GOT3 (cell line): ENCODE results near the gene POLA2.
A peak's percentile ranks its signal among the peaks of the same experiment; 100 is the strongest.
"Not testable (repeated sequence)": the region's sequence is repeated elsewhere in the genome, so short reads cannot be mapped to it uniquely, and the experiment has no call there.

Experiments
- DNase-seq: peaks from one replicate; lab custom pipeline; 2025; ENCODE audit warnings: mixed read lengths; lab: John Stamatoyannopoulos, UW

POLA2 gene, protein sequence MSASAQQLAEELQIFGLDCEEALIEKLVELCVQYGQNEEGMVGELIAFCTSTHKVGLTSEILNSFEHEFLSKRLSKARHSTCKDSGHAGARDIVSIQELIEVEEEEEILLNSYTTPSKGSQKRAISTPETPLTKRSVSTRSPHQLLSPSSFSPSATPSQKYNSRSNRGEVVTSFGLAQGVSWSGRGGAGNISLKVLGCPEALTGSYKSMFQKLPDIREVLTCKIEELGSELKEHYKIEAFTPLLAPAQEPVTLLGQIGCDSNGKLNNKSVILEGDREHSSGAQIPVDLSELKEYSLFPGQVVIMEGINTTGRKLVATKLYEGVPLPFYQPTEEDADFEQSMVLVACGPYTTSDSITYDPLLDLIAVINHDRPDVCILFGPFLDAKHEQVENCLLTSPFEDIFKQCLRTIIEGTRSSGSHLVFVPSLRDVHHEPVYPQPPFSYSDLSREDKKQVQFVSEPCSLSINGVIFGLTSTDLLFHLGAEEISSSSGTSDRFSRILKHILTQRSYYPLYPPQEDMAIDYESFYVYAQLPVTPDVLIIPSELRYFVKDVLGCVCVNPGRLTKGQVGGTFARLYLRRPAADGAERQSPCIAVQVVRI

DNA sequence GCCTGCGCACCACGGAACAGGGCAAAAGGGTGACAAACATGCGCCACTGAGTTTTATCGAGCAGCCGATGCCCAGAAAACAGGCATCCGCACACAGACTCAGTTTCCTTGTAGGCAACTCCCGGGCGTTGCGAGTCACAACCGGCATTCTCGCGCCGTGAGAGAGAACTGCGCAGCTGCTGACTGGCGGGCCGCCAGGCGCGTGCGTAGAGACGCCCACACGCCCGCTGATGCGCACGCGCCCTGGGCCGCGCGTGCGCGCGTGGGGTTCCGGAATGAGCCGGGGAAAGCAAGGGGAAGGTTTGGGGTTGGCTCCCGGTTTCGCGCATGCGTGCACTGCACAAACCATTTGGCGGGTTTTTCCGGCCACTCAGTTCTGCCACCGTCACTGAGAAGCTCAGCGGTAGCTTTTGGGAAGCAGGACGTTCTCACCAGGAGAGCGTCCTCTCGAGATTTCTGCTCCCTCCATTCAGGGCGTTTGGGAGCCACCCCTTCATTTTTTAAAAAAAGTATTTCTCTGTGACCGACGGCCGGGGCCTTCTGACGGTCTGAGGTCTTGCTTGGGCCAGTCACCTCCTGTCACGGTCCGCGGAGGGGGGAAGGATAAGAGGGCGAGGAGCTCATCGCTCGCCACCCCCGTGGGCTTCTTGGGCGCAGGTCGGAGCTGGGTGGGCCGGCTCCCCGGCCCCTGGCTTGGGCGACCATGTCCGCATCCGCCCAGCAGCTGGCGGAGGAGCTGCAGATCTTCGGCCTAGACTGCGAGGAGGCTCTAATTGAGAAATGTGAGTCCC lies at the start of gene POLA2:
Gene POLA2, plus strand, starts transcription at position 372 of the 790 bp plus-strand sequence. Its CDS starts 331 bp downstream, at position 703.
- DNase-seq: peak; percentile 64

DNA sequence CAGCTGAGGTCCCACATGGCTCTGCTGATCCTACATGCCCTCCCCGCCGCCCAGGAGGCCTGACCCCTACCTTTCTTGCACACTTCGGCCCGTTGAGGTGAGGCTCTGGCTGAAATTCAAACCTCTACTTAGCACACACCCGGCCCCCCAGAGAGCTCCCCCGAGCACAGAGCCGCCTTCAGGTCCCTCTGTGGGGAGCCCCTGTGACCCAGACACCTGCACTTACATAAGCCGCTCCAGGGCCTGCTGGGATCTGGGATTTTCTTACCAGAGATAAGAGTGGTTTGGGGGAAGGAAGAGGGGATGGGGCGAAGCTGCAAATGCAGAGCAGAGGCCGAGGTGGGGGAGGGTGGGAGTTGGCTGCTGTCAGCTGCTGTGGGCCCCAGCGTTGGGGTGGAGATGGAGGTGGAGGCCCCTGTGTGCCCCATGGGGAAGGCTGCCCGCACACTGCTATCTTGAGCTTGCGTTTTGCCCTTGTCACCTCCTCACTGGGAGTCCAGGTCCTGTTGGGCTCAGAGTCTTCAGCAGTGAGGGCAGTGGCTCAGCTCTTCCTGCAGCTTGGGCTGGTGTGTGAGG lies 49.4 kb upstream of the POLA2 start:
- DNase-seq: no peak

DNA sequence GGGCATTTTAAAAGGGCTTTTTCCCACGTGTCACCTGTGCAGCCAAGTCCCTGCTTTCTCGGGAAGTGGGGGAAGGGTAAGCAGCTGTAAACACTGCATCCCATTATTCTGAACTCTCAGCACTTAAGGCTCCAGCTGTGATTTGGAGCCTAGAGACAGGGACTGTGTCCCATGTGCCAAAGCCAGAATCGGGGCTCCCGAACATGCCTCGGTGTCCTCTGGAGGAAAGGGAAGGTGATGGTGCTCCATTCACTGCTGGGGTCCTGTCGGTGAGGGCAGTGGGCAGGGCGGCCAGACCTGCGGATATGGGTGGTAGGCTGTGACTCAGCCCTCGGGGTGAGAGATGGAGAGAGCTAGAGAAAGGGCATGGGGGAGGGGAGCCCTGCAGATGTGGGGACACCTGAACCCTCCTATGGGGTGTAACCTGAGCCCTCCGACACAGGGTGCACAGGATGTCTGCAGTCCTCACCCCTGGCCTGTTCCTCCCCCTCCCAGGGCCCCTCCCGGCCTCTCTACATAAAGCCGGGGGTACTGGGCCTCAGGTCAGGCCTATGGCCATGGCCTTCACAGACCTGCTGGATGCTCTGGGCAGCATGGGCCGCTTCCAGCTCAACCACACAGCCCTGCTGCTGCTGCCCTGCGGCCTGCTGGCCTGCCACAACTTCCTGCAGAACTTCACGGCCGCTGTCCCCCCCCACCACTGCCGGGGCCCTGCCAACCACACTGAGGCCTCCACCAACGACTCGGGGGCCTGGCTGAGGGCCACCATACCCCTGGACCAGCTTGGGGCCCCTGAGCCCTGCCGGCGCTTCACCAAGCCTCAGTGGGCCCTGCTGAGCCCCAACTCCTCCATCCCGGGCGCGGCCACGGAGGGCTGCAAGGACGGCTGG lies 48.2 kb upstream of the POLA2 start:
- no peak for DNase-seq

DNA sequence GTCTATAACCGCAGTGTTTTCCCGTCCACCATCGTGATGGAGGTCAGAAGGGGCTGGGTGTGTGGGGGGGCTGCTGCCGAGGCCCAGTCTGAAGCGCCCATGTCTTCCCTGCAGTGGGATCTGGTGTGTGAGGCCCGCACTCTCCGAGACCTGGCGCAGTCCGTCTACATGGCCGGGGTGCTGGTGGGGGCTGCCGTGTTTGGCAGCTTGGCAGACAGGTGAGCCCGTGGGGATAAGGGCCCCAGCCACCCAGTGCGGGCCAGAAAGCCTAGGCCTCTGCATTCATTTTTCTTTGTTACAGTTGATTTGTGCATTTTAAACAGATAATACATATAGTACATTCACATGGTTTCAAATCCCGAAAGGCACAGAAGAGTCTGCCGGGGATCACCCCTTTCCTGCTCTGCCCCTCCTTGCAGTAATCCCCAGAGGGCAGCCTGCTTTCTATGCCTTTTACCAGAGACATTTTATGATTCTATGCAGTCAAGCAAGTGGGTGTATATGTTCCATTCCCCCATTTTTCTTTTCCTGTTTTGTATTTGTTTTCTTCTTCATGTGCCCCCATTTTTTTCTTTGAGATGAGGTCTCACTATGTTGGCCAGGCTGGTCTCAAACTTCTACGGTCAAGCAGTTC lies 47.4 kb upstream of the POLA2 start:
- DNase-seq: no peak

DNA sequence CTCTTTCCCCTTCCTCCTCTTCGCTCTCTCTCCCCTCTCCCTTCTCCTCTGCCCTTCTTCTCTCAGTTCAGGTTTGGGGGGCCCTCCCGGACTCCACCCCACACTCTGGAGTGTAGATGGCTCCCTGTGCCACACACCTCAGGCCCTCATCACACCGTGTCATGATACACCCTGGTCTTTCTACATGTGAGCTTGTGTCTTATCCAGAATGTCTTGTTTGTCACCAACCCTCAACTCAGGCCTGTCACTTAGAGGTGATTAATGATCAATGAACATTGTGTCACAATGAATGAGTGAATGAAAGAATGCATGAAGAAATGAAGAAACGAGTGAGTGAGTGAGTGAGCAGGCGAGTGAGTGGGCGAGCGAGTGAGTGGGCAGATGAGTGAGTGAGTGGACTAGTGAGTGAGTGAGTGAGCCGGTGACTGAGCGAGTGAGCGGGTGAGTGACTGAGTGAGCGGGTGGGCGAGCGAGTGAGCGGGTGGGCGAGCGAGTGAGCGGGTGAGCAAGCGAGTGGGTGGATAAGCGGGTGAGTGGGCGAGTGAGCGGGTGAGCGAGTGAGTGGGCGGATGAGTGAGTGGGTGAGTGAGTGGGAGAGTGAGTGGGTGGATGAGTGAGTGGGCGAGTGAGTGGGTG lies 46.2 kb upstream of the POLA2 start:
- DNase-seq: no peak

DNA sequence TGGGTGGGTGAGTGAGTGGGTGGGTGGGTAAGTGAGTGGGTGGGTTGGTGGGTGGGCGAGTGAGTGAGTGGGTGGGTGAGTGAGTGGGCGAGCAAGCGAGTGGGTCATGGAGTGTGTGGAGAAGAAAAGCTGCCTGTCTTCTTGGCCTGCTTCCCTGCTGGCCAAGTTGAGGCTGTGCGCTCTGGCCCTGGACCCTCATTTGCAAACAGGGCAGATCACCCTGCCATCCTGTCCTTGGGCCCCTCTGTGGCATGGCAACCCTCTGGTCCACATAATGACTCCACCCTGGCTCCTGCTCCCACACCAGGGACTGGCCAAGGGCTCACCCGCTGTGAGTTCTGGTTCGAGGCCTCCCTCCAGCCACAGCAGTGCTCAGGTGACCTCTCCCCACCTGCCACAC lies 44.9 kb upstream of the POLA2 start:
- DNase-seq: no peak

DNA sequence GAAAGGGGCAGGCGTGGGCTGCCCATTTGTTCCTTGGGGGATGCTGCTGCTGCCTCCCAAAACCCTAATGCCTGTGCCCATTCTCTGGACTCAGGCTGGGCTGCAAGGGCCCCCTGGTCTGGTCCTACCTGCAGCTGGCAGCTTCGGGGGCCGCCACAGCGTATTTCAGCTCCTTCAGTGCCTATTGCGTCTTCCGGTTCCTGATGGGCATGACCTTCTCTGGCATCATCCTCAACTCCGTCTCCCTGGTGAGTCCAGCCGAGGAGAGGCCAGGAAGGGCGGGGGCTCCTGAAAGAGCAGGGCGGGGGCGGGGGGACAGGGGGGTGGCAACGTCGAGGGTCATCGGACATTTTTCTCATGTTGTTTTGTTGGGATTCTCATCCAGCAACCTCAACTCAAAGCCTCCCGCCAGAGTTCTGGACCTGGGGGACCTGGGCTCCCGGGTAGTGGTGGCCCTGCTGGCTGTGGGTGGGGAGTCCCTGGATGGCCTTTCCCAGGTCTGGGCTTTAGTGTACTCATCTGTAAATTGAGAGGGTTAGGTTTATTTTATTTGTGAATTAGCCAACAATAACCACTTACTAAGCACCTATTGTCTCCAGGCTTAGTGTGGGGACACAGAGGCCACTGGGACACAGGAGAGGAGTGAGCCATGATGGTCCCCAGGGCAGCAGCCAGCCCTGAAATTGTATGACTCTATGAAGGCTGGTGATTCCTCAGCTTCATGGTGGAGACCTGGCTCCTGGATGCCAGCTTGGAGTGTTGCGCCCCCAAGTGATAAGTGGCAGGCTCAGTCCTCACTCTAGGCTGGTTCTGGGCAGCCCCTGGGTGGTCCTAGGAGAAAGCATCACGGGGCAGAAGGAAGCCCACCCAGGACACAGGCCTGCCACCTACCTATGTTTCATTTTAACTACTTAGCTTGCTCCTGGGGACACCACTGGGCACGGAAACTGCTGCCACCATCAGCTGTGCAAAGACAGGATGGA lies 44.0 kb upstream of the POLA2 start:
- no peak for DNase-seq

DNA sequence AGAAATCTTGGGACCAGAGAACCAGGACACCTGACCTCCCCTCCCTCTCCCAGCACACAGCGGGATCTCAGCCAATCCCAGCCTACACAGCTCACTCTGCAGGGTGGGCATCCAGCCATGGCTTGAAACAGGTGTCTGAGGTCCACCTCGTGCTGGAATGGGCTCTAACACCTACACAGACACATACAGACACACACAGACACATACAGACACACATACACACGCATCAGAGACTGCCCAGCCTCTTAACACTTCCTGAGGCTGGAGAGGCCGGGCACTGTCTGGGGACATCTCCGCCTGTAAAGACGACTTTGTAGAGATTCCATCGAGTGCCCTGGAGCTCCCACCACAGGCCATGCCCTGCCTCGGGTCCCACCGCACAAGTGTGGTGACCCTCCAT lies 43.3 kb upstream of the POLA2 start:
- DNase-seq: no peak

DNA sequence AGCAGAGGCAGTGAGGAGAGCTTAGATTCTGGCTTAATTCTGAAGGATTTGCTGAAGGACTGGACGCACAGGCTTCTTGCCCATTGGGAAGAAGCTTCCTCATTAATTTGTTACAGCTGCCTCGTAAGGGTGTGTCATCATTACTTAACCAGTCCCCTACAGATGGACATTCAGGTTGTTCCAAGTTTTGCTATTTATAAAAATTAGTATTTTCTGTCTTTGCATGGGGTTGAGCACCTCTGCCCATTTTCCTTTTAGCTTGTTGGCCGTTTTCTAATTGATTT lies 41.9 kb upstream of the POLA2 start:
- DNase-seq: no peak

DNA sequence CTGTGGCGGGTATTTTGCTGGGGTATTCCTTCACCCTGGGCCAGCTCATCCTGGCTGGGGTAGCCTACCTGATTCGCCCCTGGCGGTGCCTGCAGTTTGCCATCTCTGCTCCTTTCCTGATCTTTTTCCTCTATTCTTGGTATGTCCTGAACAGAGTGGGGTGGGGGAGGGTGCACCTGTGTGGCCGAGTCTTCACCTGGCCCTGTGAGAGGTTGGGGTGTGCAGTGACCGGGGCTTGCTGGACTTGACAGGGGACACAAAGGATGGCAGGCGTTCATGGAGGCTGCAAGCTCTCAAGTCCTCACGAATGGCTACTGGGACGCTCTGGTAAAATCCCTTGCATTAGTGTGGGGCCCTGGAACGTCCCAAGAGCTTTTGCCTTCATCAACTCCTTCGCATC lies 40.7 kb upstream of the POLA2 start:
- DNase-seq: no peak

DNA sequence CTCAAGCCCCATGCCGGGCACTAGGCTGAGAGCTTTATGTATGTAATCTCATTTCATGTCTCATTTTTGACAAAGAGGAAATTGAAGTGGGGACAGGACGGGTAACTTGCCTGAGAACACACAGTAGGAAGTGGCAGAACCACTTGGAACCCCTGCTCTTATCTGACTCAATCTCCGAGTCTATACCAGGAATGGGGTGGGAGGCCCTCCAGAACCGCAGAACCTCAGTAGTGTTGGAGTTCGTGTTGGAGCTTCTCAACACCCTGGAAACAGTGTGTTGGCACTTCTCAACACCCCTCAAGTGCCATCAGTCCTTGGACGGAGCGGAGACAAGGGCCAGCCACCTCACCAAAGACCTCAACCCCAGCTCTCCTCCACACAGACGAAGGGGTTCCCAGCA lies 38.8 kb upstream of the POLA2 start:
- DNase-seq: no peak

DNA sequence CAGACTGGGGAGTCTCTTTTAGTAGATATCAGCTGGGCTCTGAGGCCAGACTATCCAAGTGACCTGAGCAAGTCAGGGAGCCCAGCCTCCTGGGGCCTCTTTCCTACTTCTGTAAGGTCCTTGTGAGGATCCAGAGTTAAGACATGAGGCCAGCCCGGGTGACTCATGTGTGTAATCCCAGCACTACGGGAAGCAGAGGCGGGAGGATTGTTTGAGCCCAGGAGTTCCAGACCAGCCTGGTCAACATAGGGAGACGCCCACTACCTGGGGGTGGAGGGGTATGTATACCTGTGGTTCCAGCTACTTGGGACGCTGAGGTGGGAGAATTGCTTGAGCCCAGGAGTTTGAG lies 36.9 kb upstream of the POLA2 start:
- DNase-seq: no peak

DNA sequence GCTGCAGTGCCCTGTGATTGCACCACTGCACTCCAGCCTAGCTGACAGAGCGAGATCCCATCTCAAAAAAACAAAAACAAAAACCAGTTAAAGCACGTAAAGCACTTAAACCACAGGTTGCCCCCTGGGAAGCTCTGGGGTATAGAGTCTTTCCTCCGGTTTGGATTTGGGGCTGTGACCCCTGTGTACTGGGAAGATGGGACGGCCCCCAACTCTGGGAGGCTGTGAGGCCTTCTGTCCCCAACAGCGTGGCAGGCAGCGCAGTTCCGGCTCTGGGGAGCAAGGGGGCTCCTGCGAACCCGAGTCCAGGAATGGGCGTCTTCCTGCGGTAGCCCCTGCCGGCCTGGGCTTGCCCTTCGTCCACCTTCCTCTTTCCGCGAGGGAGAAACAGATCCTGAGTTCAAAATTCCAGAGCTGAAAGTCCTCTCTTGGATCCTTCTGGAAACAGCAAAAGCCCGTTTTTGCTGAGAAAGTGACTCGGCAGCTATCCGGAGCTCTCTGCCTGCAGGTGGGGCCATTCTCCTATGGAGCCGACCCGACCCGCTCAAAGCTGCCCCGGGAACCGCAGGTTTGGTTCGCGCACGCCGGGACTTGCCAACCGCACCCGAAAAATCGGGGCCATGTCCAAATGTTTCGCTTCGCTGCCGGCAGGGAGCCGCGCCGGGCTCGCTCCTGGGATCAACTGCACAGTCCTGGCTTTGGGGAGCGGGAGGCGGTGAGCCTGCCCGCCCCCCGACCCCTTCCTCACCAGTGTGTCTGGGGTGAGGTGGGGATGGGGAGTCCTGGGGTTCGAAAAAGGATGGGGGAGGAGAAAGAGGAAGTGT lies 36.3 kb upstream of the POLA2 start:
- no peak for DNase-seq

DNA sequence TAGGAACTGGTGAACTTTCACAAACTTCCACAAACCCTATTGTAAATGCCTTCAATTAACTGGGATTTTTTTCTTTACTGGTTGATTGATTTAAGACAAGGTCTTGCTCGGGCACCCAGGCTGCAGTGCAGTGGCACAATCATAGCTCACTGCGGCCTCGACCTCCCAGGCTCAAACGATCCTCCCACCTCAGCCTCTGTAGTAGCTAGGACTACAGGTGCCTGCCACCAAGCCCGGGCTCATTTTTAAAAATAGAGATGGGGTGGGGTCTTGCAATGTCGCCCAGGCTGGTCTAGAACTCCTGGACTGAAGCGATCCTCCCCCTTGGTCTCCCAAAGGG lies 35.7 kb upstream of the POLA2 start:
- no peak for DNase-seq

DNA sequence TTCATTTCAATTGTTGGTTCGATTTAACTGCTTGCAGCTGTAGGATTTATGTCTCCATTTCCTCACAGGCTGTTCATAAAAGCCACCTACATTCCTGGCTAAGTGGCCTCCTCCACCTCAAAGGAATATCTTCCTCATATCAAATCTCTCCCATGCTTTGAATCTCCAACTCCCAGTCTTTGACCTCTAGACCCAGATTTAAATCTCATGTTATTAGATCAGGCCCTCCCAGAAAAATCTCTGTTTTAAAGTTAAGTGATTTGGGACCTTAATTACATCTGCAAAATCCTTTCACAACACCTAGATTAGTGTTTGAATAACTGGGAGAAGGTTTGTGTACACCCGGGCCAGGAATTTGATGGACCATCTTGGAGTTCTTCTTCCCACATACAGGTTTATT lies 33.9 kb upstream of the POLA2 start:
- DNase-seq: no peak

DNA sequence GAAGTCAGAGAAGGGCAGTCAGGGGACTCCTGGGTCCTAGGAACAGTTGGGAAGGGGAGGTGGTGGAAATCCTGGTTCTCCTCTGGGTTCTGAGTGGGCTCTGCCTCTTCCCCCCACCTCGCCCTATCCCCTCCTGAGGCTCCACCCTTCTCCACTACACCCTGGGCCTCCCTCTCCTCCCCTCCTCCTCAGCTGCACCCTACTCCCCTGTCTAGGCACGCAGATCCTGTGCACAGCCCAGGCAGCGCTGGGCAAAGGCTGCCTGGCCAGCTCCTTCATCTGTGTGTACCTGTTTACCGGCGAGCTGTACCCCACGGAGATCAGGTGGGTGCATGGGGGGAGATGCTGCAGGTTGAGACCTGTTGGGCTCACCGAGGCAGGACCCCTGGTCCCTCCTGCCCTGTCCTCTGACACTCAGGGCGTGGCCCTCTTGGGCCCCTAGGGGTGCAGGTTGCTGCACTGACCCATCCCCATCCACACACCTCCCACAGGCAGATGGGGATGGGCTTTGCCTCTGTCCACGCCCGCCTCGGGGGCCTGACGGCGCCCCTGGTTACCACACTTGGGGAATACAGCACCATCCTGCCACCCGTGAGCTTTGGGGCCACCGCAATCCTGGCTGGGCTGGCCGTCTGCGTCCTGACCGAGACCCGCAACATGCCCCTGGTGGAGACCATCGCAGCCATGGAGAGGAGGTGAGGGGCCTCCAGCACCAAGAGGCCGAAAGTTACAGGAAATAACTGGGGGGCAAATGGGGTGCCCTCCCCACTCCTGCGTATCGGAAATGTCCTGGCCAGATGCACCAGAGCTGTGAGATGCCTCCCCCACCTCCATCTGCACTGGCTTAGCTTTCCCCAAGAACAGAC lies 25.3 kb upstream of the POLA2 start:
- no peak for DNase-seq

DNA sequence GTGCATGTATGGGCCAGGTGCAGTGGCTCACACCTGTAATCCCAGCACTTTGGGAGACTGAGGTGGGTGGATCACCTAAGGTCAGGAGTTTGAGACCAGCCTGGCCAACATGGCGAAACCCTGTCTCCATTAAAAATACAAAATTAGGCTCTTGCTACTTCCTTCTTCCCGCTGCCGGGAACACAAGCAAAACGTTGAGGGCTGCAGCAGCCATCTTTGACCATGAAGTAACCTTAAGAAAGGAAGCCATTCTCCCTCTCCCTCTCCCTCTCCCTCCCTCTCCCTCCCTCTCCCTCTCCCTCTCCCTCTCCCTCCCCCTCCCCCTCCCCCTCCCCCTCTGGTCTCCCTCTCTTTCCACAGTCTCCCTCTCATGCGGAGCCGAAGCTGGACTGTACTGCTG lies 23.5 kb upstream of the POLA2 start:
- DNase-seq: not testable (repeated sequence)

DNA sequence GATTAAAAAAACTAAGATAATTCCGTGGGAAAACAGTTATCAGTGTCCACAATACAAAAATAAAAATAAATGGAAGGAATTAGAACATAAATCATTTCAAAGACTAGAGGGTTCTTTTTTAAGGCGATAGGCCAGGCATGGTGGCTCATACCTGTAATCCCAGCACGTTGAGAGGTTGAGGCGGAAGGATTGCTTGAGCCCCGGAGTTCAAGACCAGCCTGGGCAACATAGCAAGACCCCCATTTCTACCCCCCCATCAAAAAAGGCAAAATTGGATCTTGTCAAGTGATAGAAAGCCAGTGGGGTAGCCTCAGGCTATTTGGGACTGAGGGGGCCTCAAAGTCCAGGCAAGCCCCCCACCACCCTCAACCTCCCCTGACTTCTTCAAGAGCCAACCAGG lies 20.6 kb upstream of the POLA2 start:
- no peak for DNase-seq
